Neural cell (in vitro differentiated cells): ENCODE measurements around the gene FAM227B. TPM values are rescaled to one million over a fixed set of nuclear protein-coding genes. Genes with fewer than 3 reads are reported as not detected.
"Not testable (repeated sequence)": the region's sequence is repeated elsewhere in the genome, so short reads cannot be mapped to it uniquely, and the experiment has no call there.

Experiments
- H2AFZ ChIP-seq: fragments of 200-600, 300-800 bp; sonication (generic), shearing (Covaris generic); 2 replicates; pipeline ENCODE4 v1.6.0; 2014; ENCODE audit warnings: low read depth, mild to moderate bottlenecking, antibody characterized with exemption, low read length, moderate library complexity
- H3F3A ChIP-seq: fragments of 200-600 bp; shearing (Covaris generic); 2 replicates; pipeline ENCODE4 v1.6.1; 2016; ENCODE audit warnings: mild to moderate bottlenecking, moderate library complexity, mixed read lengths, antibody characterized with exemption, low read length; ENCODE audit not compliant: insufficient read depth, poor library complexity, severe bottlenecking
- H3K27ac ChIP-seq: fragments of 200-600, 300-800 bp; sonication (generic), shearing (Covaris generic); 2 replicates; pipeline ENCODE4 v1.5.1; 2014; ENCODE audit warnings: mild to moderate bottlenecking, low read length, moderate library complexity
- H3K27me3 ChIP-seq: fragments of 300-800, 200-600 bp; sonication (generic), shearing (Covaris generic); 2 replicates; pipeline ENCODE4 v1.6.0; 2014; ENCODE audit warnings: mild to moderate bottlenecking, low read depth, low read length, moderate library complexity; ENCODE audit not compliant: insufficient read depth
- H3K36me3 ChIP-seq: fragments of 300-800, 200-600 bp; sonication (generic), shearing (Covaris generic); 2 replicates; pipeline ENCODE4 v1.5.1; 2014; ENCODE audit warnings: mild to moderate bottlenecking, antibody characterized with exemption, low read length, moderate library complexity; ENCODE audit not compliant: insufficient read depth
- H3K4me2 ChIP-seq: fragments of 300-800, 200-600 bp; sonication (generic), shearing (Covaris generic); 2 replicates; pipeline ENCODE4 v1.6.0; 2014; ENCODE audit warnings: mild to moderate bottlenecking, low read length
- H3K4me3 ChIP-seq: fragments of 300-800, 200-600 bp; sonication (generic), shearing (Covaris generic); 2 replicates; pipeline ENCODE4 v1.5.1; 2014; ENCODE audit warnings: mild to moderate bottlenecking, low read length, moderate library complexity
- H3K79me2 ChIP-seq: fragments of 200-600 bp; shearing (Covaris generic); replicated peaks from 2 replicates; pipeline ENCODE4 v1.6.0; 2014; ENCODE audit warnings: mild to moderate bottlenecking, low read length, moderate library complexity; ENCODE audit not compliant: insufficient read depth
- H3K9ac ChIP-seq: fragments of 300-800, 200-600 bp; sonication (generic), shearing (Covaris generic); 2 replicates; pipeline ENCODE4 v1.6.1; 2016; ENCODE audit warnings: mild to moderate bottlenecking, low read length, mixed read lengths
- H3K9me2 ChIP-seq: fragments of 200-600 bp; shearing (Covaris generic); 2 replicates; pipeline ENCODE4 v1.6.1; 2016; ENCODE audit warnings: mild to moderate bottlenecking, low read length, mixed read lengths; ENCODE audit not compliant: insufficient read depth
- H3K9me3 ChIP-seq: fragments of 200-600, 300-800 bp; sonication (generic), shearing (Covaris generic); 2 replicates; pipeline ENCODE4 v1.6.1; 2016; ENCODE audit warnings: mild to moderate bottlenecking, mixed run types, low read length, moderate library complexity, mixed read lengths
- H4K20me1 ChIP-seq: fragments of 200-600 bp; shearing (Covaris generic); 2 replicates; pipeline ENCODE4 v1.6.1; 2016; ENCODE audit warnings: mild to moderate bottlenecking, mixed run types; ENCODE audit not compliant: insufficient read depth
- CTCF ChIP-seq: fragments of 450-650 bp; IDR thresholded peaks from 2 replicates; pipeline ENCODE4 v1.5.1; 2014; ENCODE audit warnings: antibody characterized with exemption, mild to moderate bottlenecking, moderate library complexity; ENCODE audit not compliant: poor library complexity, severe bottlenecking
- EP300 ChIP-seq: fragments of 450-650 bp; conservative IDR thresholded peaks from 2 replicates; pipeline ENCODE4 v1.6.1; 2014; ENCODE audit warnings: antibody characterized with exemption, mild to moderate bottlenecking, moderate library complexity; ENCODE audit not compliant: poor library complexity, severe bottlenecking
- EZH2 ChIP-seq: fragments of 200-600, 300-800 bp; shearing (Covaris generic), sonication (generic); IDR thresholded peaks from 2 replicates; pipeline ENCODE4 v1.6.1; 2014; ENCODE audit warnings: antibody characterized with exemption, low read length, borderline replicate concordance, mild to moderate bottlenecking; ENCODE audit not compliant: insufficient read depth, poor library complexity, severe bottlenecking
- MXI1 ChIP-seq: fragments of 450-650 bp; conservative IDR thresholded peaks from 2 replicates; pipeline ENCODE4 v1.6.1; 2014; ENCODE audit warnings: antibody characterized with exemption, mild to moderate bottlenecking; ENCODE audit not compliant: poor library complexity, severe bottlenecking
- POLR2AphosphoS5 ChIP-seq: IDR thresholded peaks from 2 replicates; pipeline ENCODE4 v1.6.1; 2012
- RAD21 ChIP-seq: fragments of 450-650 bp; conservative IDR thresholded peaks from 2 replicates; pipeline ENCODE4 v1.6.1; 2014; ENCODE audit warnings: antibody characterized with exemption, mild to moderate bottlenecking, moderate library complexity
- REST ChIP-seq: IDR thresholded peaks from 2 replicates; pipeline ENCODE4 v1.6.1; 2012; ENCODE audit warnings: borderline replicate concordance
- SMC3 ChIP-seq: fragments of 450-650 bp; conservative IDR thresholded peaks from 2 replicates; pipeline ENCODE4 v1.6.1; 2014; ENCODE audit warnings: antibody characterized with exemption, mild to moderate bottlenecking, moderate library complexity; ENCODE audit not compliant: poor library complexity
- TAF1 ChIP-seq: IDR thresholded peaks from 2 replicates; pipeline ENCODE4 v1.6.1; 2012; ENCODE audit warnings: low read depth
- polyA plus RNA-seq: library from polyadenylated mRNA; depleted of rRNA; stranded (reverse); fragments of >200 nt; gene quantifications from 2 replicates; pipeline ENCODE4 v1.2.3, GENCODE V29; 2014

Gene FAM227B
- polyA plus RNA-seq, 1 donor from 2014 or later: 0.88 TPM

GRCh38 chr15:49472338-49472737, 148.3 kb downstream of the FAM227B start (continued):
- no peak for TF ChIP-seq CTCF

GRCh38 chr15:49471733-49472132, 148.9 kb downstream of the FAM227B start:
- H3K9me2 ChIP-seq: no peaks in the 10 kb centered on the region
- H3K27me3 ChIP-seq: no peaks in the 10 kb centered on the region
- no peak overlapping the region for H3K9ac ChIP-seq
- no peaks in the 10 kb centered on the region for H4K20me1 ChIP-seq
- no peaks in the 10 kb centered on the region for H3K36me3 ChIP-seq
- no peak overlapping the region for H2AFZ ChIP-seq
- no peak overlapping the region for H3K4me2 ChIP-seq
- TF ChIP-seq SMC3 (no peak), EZH2 (no peak), RAD21 (no peak), EP300 (no peak), POLR2AphosphoS5 (no peak), CTCF (no peak), TAF1 (no peak), REST (no peak), MXI1 (no peak)
- H3K27ac ChIP-seq: no peak overlapping the region
- no peaks in the 10 kb centered on the region for H3K79me2 ChIP-seq
- H3K9me3 ChIP-seq: no peaks in the 10 kb centered on the region
- no peak overlapping the region for H3K4me3 ChIP-seq
- H3F3A ChIP-seq: no peaks in the 10 kb centered on the region

- not testable (repeated sequence) for H4K20me1 ChIP-seq, H3F3A ChIP-seq, H2AFZ ChIP-seq, H3K4me3 ChIP-seq, H3K9ac ChIP-seq, H3K36me3 ChIP-seq, H3K79me2 ChIP-seq, H3K27me3 ChIP-seq, H3K27ac ChIP-seq, H3K4me2 ChIP-seq, H3K9me2 ChIP-seq, H3K9me3 ChIP-seq
These were observed 149.4 kb downstream of the FAM227B start for GRCh38 chr15:49471248-49471647.
